Neural cell (in vitro differentiated cells): Measurements from ENCODE around the gene RANGRF. TPM values are rescaled to one million over a fixed set of nuclear protein-coding genes. Genes with fewer than 3 reads are reported as not detected.

Experiments used
- H2AFZ ChIP-seq: fragments of 200-600, 300-800 bp; sonication (generic), shearing (Covaris generic); 2 replicates; pipeline ENCODE4 v1.6.0; 2014; ENCODE audit warnings: low read depth, mild to moderate bottlenecking, antibody characterized with exemption, low read length, moderate library complexity
- H3F3A ChIP-seq: fragments of 200-600 bp; shearing (Covaris generic); 2 replicates; pipeline ENCODE4 v1.6.1; 2016; ENCODE audit warnings: mild to moderate bottlenecking, moderate library complexity, mixed read lengths, antibody characterized with exemption, low read length; ENCODE audit not compliant: insufficient read depth, poor library complexity, severe bottlenecking
- H3K27ac ChIP-seq: fragments of 200-600, 300-800 bp; sonication (generic), shearing (Covaris generic); 2 replicates; pipeline ENCODE4 v1.5.1; 2014; ENCODE audit warnings: mild to moderate bottlenecking, low read length, moderate library complexity
- H3K27me3 ChIP-seq: fragments of 300-800, 200-600 bp; sonication (generic), shearing (Covaris generic); 2 replicates; pipeline ENCODE4 v1.6.0; 2014; ENCODE audit warnings: mild to moderate bottlenecking, low read depth, low read length, moderate library complexity; ENCODE audit not compliant: insufficient read depth
- H3K36me3 ChIP-seq: fragments of 300-800, 200-600 bp; sonication (generic), shearing (Covaris generic); 2 replicates; pipeline ENCODE4 v1.5.1; 2014; ENCODE audit warnings: mild to moderate bottlenecking, antibody characterized with exemption, low read length, moderate library complexity; ENCODE audit not compliant: insufficient read depth
- H3K4me2 ChIP-seq: fragments of 300-800, 200-600 bp; sonication (generic), shearing (Covaris generic); 2 replicates; pipeline ENCODE4 v1.6.0; 2014; ENCODE audit warnings: mild to moderate bottlenecking, low read length
- H3K4me3 ChIP-seq: fragments of 300-800, 200-600 bp; sonication (generic), shearing (Covaris generic); 2 replicates; pipeline ENCODE4 v1.5.1; 2014; ENCODE audit warnings: mild to moderate bottlenecking, low read length, moderate library complexity
- H3K79me2 ChIP-seq: fragments of 200-600 bp; shearing (Covaris generic); replicated peaks from 2 replicates; pipeline ENCODE4 v1.6.0; 2014; ENCODE audit warnings: mild to moderate bottlenecking, low read length, moderate library complexity; ENCODE audit not compliant: insufficient read depth
- H3K9ac ChIP-seq: fragments of 300-800, 200-600 bp; sonication (generic), shearing (Covaris generic); 2 replicates; pipeline ENCODE4 v1.6.1; 2016; ENCODE audit warnings: mild to moderate bottlenecking, low read length, mixed read lengths
- H3K9me2 ChIP-seq: fragments of 200-600 bp; shearing (Covaris generic); 2 replicates; pipeline ENCODE4 v1.6.1; 2016; ENCODE audit warnings: mild to moderate bottlenecking, low read length, mixed read lengths; ENCODE audit not compliant: insufficient read depth
- H3K9me3 ChIP-seq: fragments of 200-600, 300-800 bp; sonication (generic), shearing (Covaris generic); 2 replicates; pipeline ENCODE4 v1.6.1; 2016; ENCODE audit warnings: mild to moderate bottlenecking, mixed run types, low read length, moderate library complexity, mixed read lengths
- H4K20me1 ChIP-seq: fragments of 200-600 bp; shearing (Covaris generic); 2 replicates; pipeline ENCODE4 v1.6.1; 2016; ENCODE audit warnings: mild to moderate bottlenecking, mixed run types; ENCODE audit not compliant: insufficient read depth
- EP300 ChIP-seq: fragments of 450-650 bp; conservative IDR thresholded peaks from 2 replicates; pipeline ENCODE4 v1.6.1; 2014; ENCODE audit warnings: antibody characterized with exemption, mild to moderate bottlenecking, moderate library complexity; ENCODE audit not compliant: poor library complexity, severe bottlenecking
- EZH2 ChIP-seq: fragments of 200-600, 300-800 bp; shearing (Covaris generic), sonication (generic); IDR thresholded peaks from 2 replicates; pipeline ENCODE4 v1.6.1; 2014; ENCODE audit warnings: antibody characterized with exemption, low read length, borderline replicate concordance, mild to moderate bottlenecking; ENCODE audit not compliant: insufficient read depth, poor library complexity, severe bottlenecking
- MXI1 ChIP-seq: fragments of 450-650 bp; conservative IDR thresholded peaks from 2 replicates; pipeline ENCODE4 v1.6.1; 2014; ENCODE audit warnings: antibody characterized with exemption, mild to moderate bottlenecking; ENCODE audit not compliant: poor library complexity, severe bottlenecking
- POLR2AphosphoS5 ChIP-seq: IDR thresholded peaks from 2 replicates; pipeline ENCODE4 v1.6.1; 2012
- RAD21 ChIP-seq: fragments of 450-650 bp; conservative IDR thresholded peaks from 2 replicates; pipeline ENCODE4 v1.6.1; 2014; ENCODE audit warnings: antibody characterized with exemption, mild to moderate bottlenecking, moderate library complexity
- SMC3 ChIP-seq: fragments of 450-650 bp; conservative IDR thresholded peaks from 2 replicates; pipeline ENCODE4 v1.6.1; 2014; ENCODE audit warnings: antibody characterized with exemption, mild to moderate bottlenecking, moderate library complexity; ENCODE audit not compliant: poor library complexity
- TAF1 ChIP-seq: IDR thresholded peaks from 2 replicates; pipeline ENCODE4 v1.6.1; 2012; ENCODE audit warnings: low read depth
- polyA plus RNA-seq: library from polyadenylated mRNA; depleted of rRNA; stranded (reverse); fragments of >200 nt; gene quantifications from 2 replicates; pipeline ENCODE4 v1.2.3, GENCODE V29; 2014
- TF ChIP-seq, protein P1 (sequence below): IDR thresholded peaks from 2 replicates; pipeline ENCODE4 v1.6.1; 2012; ENCODE audit warnings: borderline replicate concordance
- TF ChIP-seq, protein P2 (sequence below): fragments of 450-650 bp; IDR thresholded peaks from 2 replicates; pipeline ENCODE4 v1.5.1; 2014; ENCODE audit warnings: antibody characterized with exemption, mild to moderate bottlenecking, moderate library complexity; ENCODE audit not compliant: poor library complexity, severe bottlenecking

RANGRF gene
- polyA plus RNA-seq, 1 donor from 2014 or later, result 20.9 TPM

DNA sequence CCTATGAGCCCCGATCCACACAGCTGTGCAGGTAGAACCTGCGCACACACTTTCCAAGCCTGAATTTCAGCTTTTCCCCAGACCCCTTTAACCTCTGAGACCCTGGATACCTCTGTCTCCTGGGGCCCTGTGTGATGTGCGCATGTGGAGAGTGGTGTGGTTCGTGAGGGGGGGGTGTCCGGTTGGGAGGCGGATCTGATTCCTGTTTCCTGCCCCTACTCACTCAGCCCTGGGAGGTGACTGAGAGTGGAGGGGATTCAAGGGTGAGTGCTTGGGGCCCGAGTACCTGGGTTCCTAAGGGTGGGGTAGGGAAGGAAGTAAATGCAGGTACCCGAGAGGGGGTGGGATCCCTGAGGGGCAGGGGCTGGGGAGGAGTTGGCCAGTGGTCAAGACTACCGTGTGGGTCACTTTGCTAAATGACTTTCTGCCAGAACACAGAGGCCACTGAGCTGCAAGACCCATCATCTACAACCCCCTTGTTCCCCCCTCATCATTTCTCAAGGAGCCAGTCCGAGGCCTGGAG is 22.2 kb downstream of the RANGRF start:
- H3K9me2 ChIP-seq, result no peaks in the 10 kb centered on the region

DNA sequence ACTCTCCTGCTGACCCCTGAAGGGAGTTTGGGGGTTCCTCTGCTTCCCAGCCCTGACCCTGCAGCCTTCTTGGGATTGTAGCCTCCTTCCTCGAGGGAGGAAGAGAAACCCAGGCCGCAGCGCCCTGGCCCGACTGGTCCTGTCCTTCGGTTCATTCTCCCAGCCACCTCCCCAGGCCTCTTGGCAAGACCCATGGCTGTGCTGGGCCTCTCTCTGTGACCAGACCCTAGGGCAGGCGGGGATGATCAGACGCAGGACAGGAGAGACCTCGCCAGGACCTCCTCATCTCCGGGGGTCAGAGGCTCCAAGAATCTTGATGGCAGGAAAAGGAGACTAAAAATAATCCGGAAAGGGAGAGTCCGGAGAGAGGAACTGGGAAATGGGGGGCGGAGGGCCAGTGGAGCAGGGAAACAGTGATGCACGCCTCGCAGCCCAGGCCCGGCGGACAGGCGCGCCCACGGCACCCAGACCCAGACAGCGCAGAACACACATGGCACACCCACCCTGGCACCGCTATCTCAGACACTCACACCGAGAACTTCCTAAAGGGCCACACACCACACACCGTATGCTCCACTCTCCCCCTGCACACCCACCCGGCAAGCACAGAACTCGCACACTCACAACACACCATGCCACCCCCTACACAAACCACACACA is 22.8 kb downstream of the RANGRF start:
- Histone ChIP-seq H3F3A (no peaks in the 10 kb centered on the region), H3K36me3 (no peaks in the 10 kb centered on the region), H2AFZ (no peak overlapping the region), H3K9me2 (no peaks in the 10 kb centered on the region), H3K27ac (no peak overlapping the region), H4K20me1 (no peaks in the 10 kb centered on the region), H3K79me2 (no peaks in the 10 kb centered on the region), H3K4me3 (no peak overlapping the region), H3K4me2 (no peak overlapping the region), H3K9me3 (no peaks in the 10 kb centered on the region), H3K27me3 (peaks cover 17% of the 10 kb centered on the region), H3K9ac (no peak overlapping the region)
- TF ChIP-seq, protein P1, sequence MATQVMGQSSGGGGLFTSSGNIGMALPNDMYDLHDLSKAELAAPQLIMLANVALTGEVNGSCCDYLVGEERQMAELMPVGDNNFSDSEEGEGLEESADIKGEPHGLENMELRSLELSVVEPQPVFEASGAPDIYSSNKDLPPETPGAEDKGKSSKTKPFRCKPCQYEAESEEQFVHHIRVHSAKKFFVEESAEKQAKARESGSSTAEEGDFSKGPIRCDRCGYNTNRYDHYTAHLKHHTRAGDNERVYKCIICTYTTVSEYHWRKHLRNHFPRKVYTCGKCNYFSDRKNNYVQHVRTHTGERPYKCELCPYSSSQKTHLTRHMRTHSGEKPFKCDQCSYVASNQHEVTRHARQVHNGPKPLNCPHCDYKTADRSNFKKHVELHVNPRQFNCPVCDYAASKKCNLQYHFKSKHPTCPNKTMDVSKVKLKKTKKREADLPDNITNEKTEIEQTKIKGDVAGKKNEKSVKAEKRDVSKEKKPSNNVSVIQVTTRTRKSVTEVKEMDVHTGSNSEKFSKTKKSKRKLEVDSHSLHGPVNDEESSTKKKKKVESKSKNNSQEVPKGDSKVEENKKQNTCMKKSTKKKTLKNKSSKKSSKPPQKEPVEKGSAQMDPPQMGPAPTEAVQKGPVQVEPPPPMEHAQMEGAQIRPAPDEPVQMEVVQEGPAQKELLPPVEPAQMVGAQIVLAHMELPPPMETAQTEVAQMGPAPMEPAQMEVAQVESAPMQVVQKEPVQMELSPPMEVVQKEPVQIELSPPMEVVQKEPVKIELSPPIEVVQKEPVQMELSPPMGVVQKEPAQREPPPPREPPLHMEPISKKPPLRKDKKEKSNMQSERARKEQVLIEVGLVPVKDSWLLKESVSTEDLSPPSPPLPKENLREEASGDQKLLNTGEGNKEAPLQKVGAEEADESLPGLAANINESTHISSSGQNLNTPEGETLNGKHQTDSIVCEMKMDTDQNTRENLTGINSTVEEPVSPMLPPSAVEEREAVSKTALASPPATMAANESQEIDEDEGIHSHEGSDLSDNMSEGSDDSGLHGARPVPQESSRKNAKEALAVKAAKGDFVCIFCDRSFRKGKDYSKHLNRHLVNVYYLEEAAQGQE, result no peak
- TF ChIP-seq MXI1, result no peak
- no peak for TF ChIP-seq POLR2AphosphoS5
- no peak for TF ChIP-seq TAF1
- TF ChIP-seq EZH2, result no peak
- TF ChIP-seq SMC3, result no peak

More for the DNA sequence above, 22.2 kb downstream of the RANGRF start:
- H3K9ac ChIP-seq, result no peak overlapping the region
- H3K79me2 ChIP-seq, result no peaks in the 10 kb centered on the region
- no peaks in the 10 kb centered on the region for H4K20me1 ChIP-seq
- H3F3A ChIP-seq, result no peaks in the 10 kb centered on the region
- no peak overlapping the region for H2AFZ ChIP-seq
- TF ChIP-seq SMC3 (no peak), EZH2 (no peak), POLR2AphosphoS5 (no peak), EP300 (no peak), RAD21 (no peak), TAF1 (no peak), MXI1 (no peak)
- TF ChIP-seq, protein P1, result no peak
- TF ChIP-seq, protein P2, sequence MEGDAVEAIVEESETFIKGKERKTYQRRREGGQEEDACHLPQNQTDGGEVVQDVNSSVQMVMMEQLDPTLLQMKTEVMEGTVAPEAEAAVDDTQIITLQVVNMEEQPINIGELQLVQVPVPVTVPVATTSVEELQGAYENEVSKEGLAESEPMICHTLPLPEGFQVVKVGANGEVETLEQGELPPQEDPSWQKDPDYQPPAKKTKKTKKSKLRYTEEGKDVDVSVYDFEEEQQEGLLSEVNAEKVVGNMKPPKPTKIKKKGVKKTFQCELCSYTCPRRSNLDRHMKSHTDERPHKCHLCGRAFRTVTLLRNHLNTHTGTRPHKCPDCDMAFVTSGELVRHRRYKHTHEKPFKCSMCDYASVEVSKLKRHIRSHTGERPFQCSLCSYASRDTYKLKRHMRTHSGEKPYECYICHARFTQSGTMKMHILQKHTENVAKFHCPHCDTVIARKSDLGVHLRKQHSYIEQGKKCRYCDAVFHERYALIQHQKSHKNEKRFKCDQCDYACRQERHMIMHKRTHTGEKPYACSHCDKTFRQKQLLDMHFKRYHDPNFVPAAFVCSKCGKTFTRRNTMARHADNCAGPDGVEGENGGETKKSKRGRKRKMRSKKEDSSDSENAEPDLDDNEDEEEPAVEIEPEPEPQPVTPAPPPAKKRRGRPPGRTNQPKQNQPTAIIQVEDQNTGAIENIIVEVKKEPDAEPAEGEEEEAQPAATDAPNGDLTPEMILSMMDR, result no peak
- no peaks in the 10 kb centered on the region for H3K9me3 ChIP-seq
- no peak overlapping the region for H3K4me3 ChIP-seq
- no peaks in the 10 kb centered on the region for H3K36me3 ChIP-seq
- H3K27ac ChIP-seq, result no peak overlapping the region
- H3K27me3 ChIP-seq, result peaks cover 11% of the 10 kb centered on the region
- H3K4me2 ChIP-seq, result no peak overlapping the region
